HG02623 (cell line): Measurements from ENCODE around the gene AFMID.
"Not testable (repeated sequence)": the region's sequence is repeated elsewhere in the genome, so short reads cannot be mapped to it uniquely, and the experiment has no call there.

Experiments
- ATAC-seq: cut with Tn5 transposase; IDR thresholded peaks from one replicate; pipeline ENCODE4 v1.9.1; 2021; ENCODE audit warnings: moderate library complexity; ENCODE audit not compliant: unreplicated experiment

AFMID gene

GRCh38 chr17:78219396-78220150 is 32.4 kb downstream of the AFMID start:
- ATAC-seq: no peak

GRCh38 chr17:78223061-78223460 is 35.9 kb downstream of the AFMID start:
- no peak for ATAC-seq

- no peak for ATAC-seq
Measured at GRCh38 chr17:78223765-78224164, 36.6 kb downstream of the AFMID start.

GRCh38 chr17:78224231-78225087 is 37.3 kb downstream of the AFMID start:
- no peak for ATAC-seq

GRCh38 chr17:78225088-78225865 is 38.1 kb downstream of the AFMID start:
- ATAC-seq: no peak

- ATAC-seq: no peak
Measured at GRCh38 chr17:78226055-78226758, 39.0 kb downstream of the AFMID start.

- no peak for ATAC-seq
Measured at GRCh38 chr17:78226759-78227454, 39.7 kb downstream of the AFMID start.

- no peak for ATAC-seq
Measured at GRCh38 chr17:78227455-78227916, 40.3 kb downstream of the AFMID start.

GRCh38 chr17:78228176-78228575 is 41.0 kb downstream of the AFMID start:
- ATAC-seq: no peak

GRCh38 chr17:78230252-78230962 is 43.2 kb downstream of the AFMID start:
- no peak for ATAC-seq

- ATAC-seq: no peak
Measured at GRCh38 chr17:78230996-78231935, 44.1 kb downstream of the AFMID start, which contains the start of gene TMEM235. TMEM235 (plus strand) TSS chr17:78231631; CDS start chr17:78232024, 393 bp downstream.

- ATAC-seq: no peak
Measured at GRCh38 chr17:78231991-78232858, 45.1 kb downstream of the AFMID start.

GRCh38 chr17:78232859-78233173 is 45.7 kb downstream of the AFMID start:
- ATAC-seq: no peak

GRCh38 chr17:78233678-78234077 is 46.5 kb downstream of the AFMID start:
- no peak for ATAC-seq

- ATAC-seq: no peak
Measured at GRCh38 chr17:78234261-78234865, 47.2 kb downstream of the AFMID start.

GRCh38 chr17:78235022-78235421 is 47.9 kb downstream of the AFMID start:
- ATAC-seq: not testable (repeated sequence)

- no peak for ATAC-seq
Measured at GRCh38 chr17:78235885-78236284, 48.7 kb downstream of the AFMID start.
